HepG2 (cell line): ENCODE measurements around the gene PDLIM5. TPM values are rescaled to one million over a fixed set of nuclear protein-coding genes. Genes with fewer than 3 reads are reported as not detected.
A peak's percentile ranks its signal among the peaks of the same experiment; 100 is the strongest.

Experiments used
- CAMTA2 ChIP-seq: sonication (generic); formaldehyde crosslinking; IDR thresholded peaks from 2 replicates; pipeline ENCODE4 v1.4.0; 2020; ENCODE audit warnings: mild to moderate bottlenecking, missing genetic modification reagents, borderline replicate concordance
- DMTF1 ChIP-seq: sonication (generic); formaldehyde crosslinking; IDR thresholded peaks from 2 replicates; pipeline ENCODE4 v1.4.0; 2020; ENCODE audit warnings: mild to moderate bottlenecking, missing genetic modification reagents
- DPF2 ChIP-seq: sonication (generic); formaldehyde crosslinking; IDR thresholded peaks from 2 replicates; pipeline ENCODE4 v1.4.0; 2020; ENCODE audit warnings: mild to moderate bottlenecking, low read depth, missing genetic modification reagents, borderline replicate concordance
- FOXC1 ChIP-seq: sonication (generic); formaldehyde crosslinking; IDR thresholded peaks from 2 replicates; pipeline ENCODE4 v1.8.0; 2022; ENCODE audit warnings: mild to moderate bottlenecking, missing genetic modification reagents, borderline replicate concordance
- GATAD2A ChIP-seq: IDR thresholded peaks from 2 replicates; pipeline ENCODE4 v1.6.1; 2016
- RARA ChIP-seq: IDR thresholded peaks from 2 replicates; pipeline ENCODE4 v1.6.1; 2016; ENCODE audit warnings: missing genetic modification reagents, missing compliant biosample characterization
- STAG1 ChIP-seq: sonication (generic); formaldehyde crosslinking; IDR thresholded peaks from 2 replicates; pipeline ENCODE4 v1.4.0; 2020; ENCODE audit warnings: missing genetic modification reagents
- ZFP90 ChIP-seq: sonication (generic); formaldehyde crosslinking; IDR thresholded peaks from 2 replicates; pipeline ENCODE4 v1.8.0; 2022; ENCODE audit warnings: missing genetic modification reagents, mild to moderate bottlenecking, inconsistent platforms, borderline replicate concordance
- ZNF207 ChIP-seq: fragments of 450-650 bp; IDR thresholded peaks from 2 replicates; pipeline ENCODE4 v1.6.1; 2016; ENCODE audit warnings: antibody characterized with exemption, borderline replicate concordance
- ZNF362 ChIP-seq: sonication (generic); formaldehyde crosslinking; IDR thresholded peaks from 2 replicates; pipeline ENCODE4 v1.4.0; 2020; ENCODE audit warnings: missing genetic modification reagents, mild to moderate bottlenecking, borderline replicate concordance
- ZNF746 ChIP-seq: sonication (generic); formaldehyde crosslinking; IDR thresholded peaks from 2 replicates; pipeline ENCODE4 v1.8.0; 2022; ENCODE audit warnings: mild to moderate bottlenecking, missing genetic modification reagents
- ZNF780A ChIP-seq: sonication (generic); formaldehyde crosslinking; IDR thresholded peaks from 2 replicates; pipeline ENCODE4 v1.8.0; 2022; ENCODE audit warnings: mild to moderate bottlenecking, missing genetic modification reagents, moderate library complexity
- ZNF800 ChIP-seq: sonication (generic); formaldehyde crosslinking; IDR thresholded peaks from 2 replicates; pipeline ENCODE4 v1.4.0; 2020; ENCODE audit warnings: missing genetic modification reagents
- ZSCAN22 ChIP-seq: sonication (generic); formaldehyde crosslinking; IDR thresholded peaks from 2 replicates; pipeline ENCODE4 v1.4.0; 2020; ENCODE audit warnings: mild to moderate bottlenecking, missing genetic modification reagents
- polyA plus RNA-seq, 8 experiments: library from polyadenylated mRNA; depleted of rRNA in 3 of 8; stranded (reverse) in 7 of 8; unstranded in 1 of 8; fragments of >200 nt; fragmentation: Illumina TruSeq in 4 of 8; extraction: Trizol in 4 of 8; gene quantifications; 2 replicates each; pipeline versions ENCODE4 v1.2.1 to v1.2.3, GENCODE V29; 2011 to 2016; ENCODE audit warnings: low read depth in 4 of 8, missing spikeins in 1 of 8, mixed read lengths in 1 of 8; ENCODE audit not compliant: insufficient read depth in 1 of 8
- total RNA-seq, 5 experiments: library from RNA; depleted of rRNA; stranded (reverse); fragments of >200 nt; fragmentation: Illumina TruSeq; extraction: Trizol; gene quantifications; 2 replicates each; pipeline ENCODE4 v1.2.3, GENCODE V29; 2016; ENCODE audit warnings: low read depth in 1 of 5
- TF ChIP-seq, protein P1 (sequence below): sonication (generic); formaldehyde crosslinking; IDR thresholded peaks from 2 replicates; pipeline ENCODE4; 2020; ENCODE audit warnings: missing genetic modification reagents, mild to moderate bottlenecking, borderline replicate concordance

The PDLIM5 gene
- total and polyA plus RNA-seq, 2 of the 13 experiments (the other 11 are each of a cell fraction or from before 2014, with no cell fraction given) = 52.8 to 119 TPM

GRCh38 chr4:94406668-94407437 is 44.9 kb upstream of the PDLIM5 start (continued):
- TF ChIP-seq ZNF800 (CRISPR knock-in tag) (no peak), FOXC1 (CRISPR knock-in tag) (no peak), DMTF1 (no peak), RARA (CRISPR knock-in tag) (no peak), ZFP90 (no peak), ZNF207 (no peak), DPF2 (CRISPR knock-in tag) (no peak), GATAD2A (peak; percentile 47; the same call in 1 of the 2 replicates), CAMTA2 (CRISPR knock-in tag) (no peak), STAG1 (CRISPR knock-in tag) (peak; percentile 94), ZNF746 (CRISPR knock-in tag) (no peak), ZNF362 (peak; percentile 27; the same call in 1 of the 2 replicates), ZNF780A (CRISPR knock-in tag) (no peak), ZSCAN22 (CRISPR knock-in tag) (no peak)
- TF ChIP-seq, protein P1, sequence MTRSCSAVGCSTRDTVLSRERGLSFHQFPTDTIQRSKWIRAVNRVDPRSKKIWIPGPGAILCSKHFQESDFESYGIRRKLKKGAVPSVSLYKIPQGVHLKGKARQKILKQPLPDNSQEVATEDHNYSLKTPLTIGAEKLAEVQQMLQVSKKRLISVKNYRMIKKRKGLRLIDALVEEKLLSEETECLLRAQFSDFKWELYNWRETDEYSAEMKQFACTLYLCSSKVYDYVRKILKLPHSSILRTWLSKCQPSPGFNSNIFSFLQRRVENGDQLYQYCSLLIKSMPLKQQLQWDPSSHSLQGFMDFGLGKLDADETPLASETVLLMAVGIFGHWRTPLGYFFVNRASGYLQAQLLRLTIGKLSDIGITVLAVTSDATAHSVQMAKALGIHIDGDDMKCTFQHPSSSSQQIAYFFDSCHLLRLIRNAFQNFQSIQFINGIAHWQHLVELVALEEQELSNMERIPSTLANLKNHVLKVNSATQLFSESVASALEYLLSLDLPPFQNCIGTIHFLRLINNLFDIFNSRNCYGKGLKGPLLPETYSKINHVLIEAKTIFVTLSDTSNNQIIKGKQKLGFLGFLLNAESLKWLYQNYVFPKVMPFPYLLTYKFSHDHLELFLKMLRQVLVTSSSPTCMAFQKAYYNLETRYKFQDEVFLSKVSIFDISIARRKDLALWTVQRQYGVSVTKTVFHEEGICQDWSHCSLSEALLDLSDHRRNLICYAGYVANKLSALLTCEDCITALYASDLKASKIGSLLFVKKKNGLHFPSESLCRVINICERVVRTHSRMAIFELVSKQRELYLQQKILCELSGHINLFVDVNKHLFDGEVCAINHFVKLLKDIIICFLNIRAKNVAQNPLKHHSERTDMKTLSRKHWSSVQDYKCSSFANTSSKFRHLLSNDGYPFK (CRISPR knock-in tag) = no peak
